NCI-H2171 (cell line): ENCODE results near the gene SMIM29.
"Not testable (repeated sequence)": the region's sequence is repeated elsewhere in the genome, so short reads cannot be mapped to it uniquely, and the experiment has no call there.

ENCODE experiments used
- DNase-seq: peaks from one replicate; lab custom pipeline; 2025; lab: John Stamatoyannopoulos, UW

The SMIM29 gene

GRCh38 chr6:34248727-34249468, at the start of gene SMIM29:
SMIM29 (minus strand) TSS chr6:34249006; CDS start chr6:34247791, 1,215 bp downstream.
- DNase-seq = peak; percentile 95

GRCh38 chr6:34295721-34296120, 46.9 kb upstream of the SMIM29 start:
- DNase-seq = no peak

GRCh38 chr6:34292954-34293353, 44.1 kb upstream of the SMIM29 start:
- DNase-seq = no peak

- no peak for DNase-seq
These were observed 40.3 kb upstream of the SMIM29 start for GRCh38 chr6:34289137-34289536.

- DNase-seq = no peak
These were observed 39.8 kb upstream of the SMIM29 start for GRCh38 chr6:34288581-34288980.

- DNase-seq = no peak
These were observed 36.8 kb upstream of the SMIM29 start for GRCh38 chr6:34285448-34286164.

GRCh38 chr6:34284563-34285447, 36.0 kb upstream of the SMIM29 start:
- DNase-seq = no peak

- DNase-seq = no peak
These were observed 33.0 kb upstream of the SMIM29 start for GRCh38 chr6:34281702-34282334.

GRCh38 chr6:34280216-34280615, 31.4 kb upstream of the SMIM29 start:
- DNase-seq = no peak

GRCh38 chr6:34278833-34279232, 30.0 kb upstream of the SMIM29 start:
- no peak for DNase-seq

GRCh38 chr6:34277763-34278112, 28.9 kb upstream of the SMIM29 start:
- no peak for DNase-seq

- DNase-seq = peak; percentile 61
These were observed 28.3 kb upstream of the SMIM29 start for GRCh38 chr6:34276881-34277762.

- no peak for DNase-seq
These were observed 27.4 kb upstream of the SMIM29 start for GRCh38 chr6:34276191-34276590.

GRCh38 chr6:34275128-34275804, 26.5 kb upstream of the SMIM29 start:
- no peak for DNase-seq

- DNase-seq = no peak
These were observed 25.3 kb upstream of the SMIM29 start for GRCh38 chr6:34274129-34274528.

GRCh38 chr6:34273242-34273805, 24.5 kb upstream of the SMIM29 start:
- no peak for DNase-seq

GRCh38 chr6:34272013-34272926, 23.5 kb upstream of the SMIM29 start:
- DNase-seq = no peak

GRCh38 chr6:34269658-34270341, 21.0 kb upstream of the SMIM29 start:
- not testable (repeated sequence) for DNase-seq
